HAP-1 (cell line): ENCODE results near the gene LMOD3.
A peak's percentile ranks its signal among the peaks of the same experiment; 100 is the strongest.

Experiments
- DNase-seq, 2 experiments: peaks; one replicate each; pipeline ENCODE4 v3.0.0-alpha.2; 2016 to 2020; ENCODE audit warnings: low spot score in 2 of 2
- H3K27me3 ChIP-seq: fragments of 250-450 bp; sonication (Bioruptor Pico); 2 replicates; pipeline ENCODE4 v1.5.1; 2020; ENCODE audit warnings: low read depth, mild to moderate bottlenecking, moderate library complexity
- H3K36me3 ChIP-seq: fragments of 250-450 bp; sonication (Bioruptor Pico); replicated peaks from 2 replicates; pipeline ENCODE4 v1.5.1; 2020; ENCODE audit warnings: mild to moderate bottlenecking
- H3K4me1 ChIP-seq: fragments of 250-450 bp; sonication (Bioruptor Pico); 2 replicates; pipeline ENCODE4 v1.5.1; 2020; ENCODE audit warnings: mild to moderate bottlenecking
- H3K4me3 ChIP-seq: fragments of 250-450 bp; sonication (Bioruptor Pico); 2 replicates; pipeline ENCODE4 v1.5.1; 2020; ENCODE audit warnings: mild to moderate bottlenecking, moderate library complexity
- H3K9me3 ChIP-seq: fragments of 250-450 bp; sonication (Bioruptor Pico); 2 replicates; pipeline ENCODE4 v1.5.1; 2020; ENCODE audit warnings: mild to moderate bottlenecking, moderate library complexity
- in situ Hi-C: fragments of 300-500 bp; cut with MboI; formaldehyde crosslinking; loops from 3 replicates; pipeline ENCODE4 v1.14.3; 2020; ENCODE audit warnings: low sequenced_read_pairs, inconsistent platforms, mixed read lengths

LMOD3 gene

GRCh38 chr3:69097407-69098086 lies 24.8 kb downstream of the LMOD3 start:
- 0 out of 2 replicates have a peak, but pooled peaks cover 5% of the 10 kb centered on the region for H3K4me1 ChIP-seq

GRCh38 chr3:69096299-69096698 lies 26.1 kb downstream of the LMOD3 start:
- Histone ChIP-seq H3K27me3 (no peaks in the 10 kb centered on the region), H3K4me1 (peaks cover 7% of the 10 kb centered on the region), H3K36me3 (no peaks in the 10 kb centered on the region; the same call in 1 of the 2 replicates), H3K9me3 (no peaks in the 10 kb centered on the region), H3K4me3 (no peak overlapping the region)
- DNase-seq: no peak
- in situ Hi-C loops: no loop called here

More at GRCh38 chr3:69097407-69098086, 24.8 kb downstream of the LMOD3 start:
- no peak for DNase-seq
- H3K36me3 ChIP-seq: peaks cover 6% of the 10 kb centered on the region
- H3K4me3 ChIP-seq: no peak overlapping the region
- in situ Hi-C loops: no loop called here
- no peaks in the 10 kb centered on the region for H3K9me3 ChIP-seq
- H3K27me3 ChIP-seq: no peaks in the 10 kb centered on the region

GRCh38 chr3:69095636-69096035 lies 26.8 kb downstream of the LMOD3 start:
- Histone ChIP-seq H3K9me3 (no peaks in the 10 kb centered on the region), H3K36me3 (no peaks in the 10 kb centered on the region; the same call in 1 of the 2 replicates), H3K27me3 (no peaks in the 10 kb centered on the region), H3K4me1 (peaks cover 7% of the 10 kb centered on the region), H3K4me3 (no peak overlapping the region)
- DNase-seq: no peak
- in situ Hi-C loops: no loop called here

- Histone ChIP-seq H3K4me1 (peaks cover 7% of the 10 kb centered on the region), H3K27me3 (no peaks in the 10 kb centered on the region), H3K9me3 (no peaks in the 10 kb centered on the region), H3K36me3 (no peaks in the 10 kb centered on the region), H3K4me3 (no peak overlapping the region)
- in situ Hi-C loops: no loop called here
- no peak for DNase-seq
Measured at GRCh38 chr3:69094467-69095205, 27.8 kb downstream of the LMOD3 start.

- H3K36me3 ChIP-seq: no peaks in the 10 kb centered on the region; the same call in 1 of the 2 replicates
- H3K4me3 ChIP-seq: no peak overlapping the region
- no peaks in the 10 kb centered on the region for H3K27me3 ChIP-seq
- no peaks in the 10 kb centered on the region for H3K9me3 ChIP-seq
- in situ Hi-C loops: no loop called here
- peaks cover 10% of the 10 kb centered on the region for H3K4me1 ChIP-seq
- DNase-seq: no peak
Measured at GRCh38 chr3:69092030-69092516, 30.3 kb downstream of the LMOD3 start.

GRCh38 chr3:69091389-69092029 lies 30.9 kb downstream of the LMOD3 start:
- Histone ChIP-seq H3K4me1 (peaks cover 10% of the 10 kb centered on the region), H3K4me3 (no peak overlapping the region), H3K9me3 (no peaks in the 10 kb centered on the region), H3K36me3 (no peaks in the 10 kb centered on the region; the same call in 1 of the 2 replicates), H3K27me3 (no peaks in the 10 kb centered on the region)
- DNase-seq: no peak
- in situ Hi-C loops: no loop called here

- H3K36me3 ChIP-seq: no peaks in the 10 kb centered on the region; the same call in 1 of the 2 replicates
- no peaks in the 10 kb centered on the region for H3K27me3 ChIP-seq
- H3K9me3 ChIP-seq: no peaks in the 10 kb centered on the region
- H3K4me3 ChIP-seq: no peak overlapping the region
- H3K4me1 ChIP-seq: peaks cover 14% of the 10 kb centered on the region
- in situ Hi-C loops: no loop called here
- DNase-seq: no peak
Measured at GRCh38 chr3:69090021-69090420, 32.4 kb downstream of the LMOD3 start.

GRCh38 chr3:69088063-69088462 lies 34.3 kb downstream of the LMOD3 start:
- no peak for DNase-seq
- H3K4me3 ChIP-seq: no peak overlapping the region
- peaks cover 28% of the 10 kb centered on the region for H3K4me1 ChIP-seq

GRCh38 chr3:69087030-69087791 lies 35.2 kb downstream of the LMOD3 start:
- peaks cover 30% of the 10 kb centered on the region for H3K4me1 ChIP-seq
- in situ Hi-C loops: no loop called here
- no peak overlapping the region for H3K4me3 ChIP-seq
- no peak for DNase-seq
- H3K9me3 ChIP-seq: no peaks in the 10 kb centered on the region
- H3K36me3 ChIP-seq: no peaks in the 10 kb centered on the region; the same call in 1 of the 2 replicates
- H3K27me3 ChIP-seq: no peaks in the 10 kb centered on the region

More at GRCh38 chr3:69088063-69088462, 34.3 kb downstream of the LMOD3 start:
- Histone ChIP-seq H3K27me3 (no peaks in the 10 kb centered on the region), H3K36me3 (no peaks in the 10 kb centered on the region; the same call in 1 of the 2 replicates), H3K9me3 (no peaks in the 10 kb centered on the region)
- in situ Hi-C loops: no loop called here

- Histone ChIP-seq H3K36me3 (no peaks in the 10 kb centered on the region; the same call in 1 of the 2 replicates), H3K4me3 (peak overlapping the region; percentile 62), H3K27me3 (no peaks in the 10 kb centered on the region), H3K9me3 (no peaks in the 10 kb centered on the region), H3K4me1 (peaks cover 28% of the 10 kb centered on the region)
- peak; percentile 79 to 88 for DNase-seq
- in situ Hi-C loops: no loop called here
Measured at GRCh38 chr3:69085833-69086722, 36.3 kb downstream of the LMOD3 start.

GRCh38 chr3:69085168-69085832 lies 37.1 kb downstream of the LMOD3 start:
- no peaks in the 10 kb centered on the region for H3K9me3 ChIP-seq
- peaks cover 32% of the 10 kb centered on the region for H3K4me1 ChIP-seq
- H3K4me3 ChIP-seq: peak overlapping the region; percentile 62
- in situ Hi-C loops: no loop called here
- DNase-seq: peak in 1 of 2 experiments; percentile 40
- no peaks in the 10 kb centered on the region; the same call in 1 of the 2 replicates for H3K36me3 ChIP-seq
- H3K27me3 ChIP-seq: no peaks in the 10 kb centered on the region
